ENCODE measurements around the gene RASIP1. TPM values are rescaled to one million over a fixed set of nuclear protein-coding genes. Genes with fewer than 3 reads are reported as not detected.
A peak's percentile ranks its signal among the peaks of the same experiment; 100 is the strongest.

Gene RASIP1
- total RNA-seq, 1 experiment from 2014 or later, result 0.51 TPM

DNA sequence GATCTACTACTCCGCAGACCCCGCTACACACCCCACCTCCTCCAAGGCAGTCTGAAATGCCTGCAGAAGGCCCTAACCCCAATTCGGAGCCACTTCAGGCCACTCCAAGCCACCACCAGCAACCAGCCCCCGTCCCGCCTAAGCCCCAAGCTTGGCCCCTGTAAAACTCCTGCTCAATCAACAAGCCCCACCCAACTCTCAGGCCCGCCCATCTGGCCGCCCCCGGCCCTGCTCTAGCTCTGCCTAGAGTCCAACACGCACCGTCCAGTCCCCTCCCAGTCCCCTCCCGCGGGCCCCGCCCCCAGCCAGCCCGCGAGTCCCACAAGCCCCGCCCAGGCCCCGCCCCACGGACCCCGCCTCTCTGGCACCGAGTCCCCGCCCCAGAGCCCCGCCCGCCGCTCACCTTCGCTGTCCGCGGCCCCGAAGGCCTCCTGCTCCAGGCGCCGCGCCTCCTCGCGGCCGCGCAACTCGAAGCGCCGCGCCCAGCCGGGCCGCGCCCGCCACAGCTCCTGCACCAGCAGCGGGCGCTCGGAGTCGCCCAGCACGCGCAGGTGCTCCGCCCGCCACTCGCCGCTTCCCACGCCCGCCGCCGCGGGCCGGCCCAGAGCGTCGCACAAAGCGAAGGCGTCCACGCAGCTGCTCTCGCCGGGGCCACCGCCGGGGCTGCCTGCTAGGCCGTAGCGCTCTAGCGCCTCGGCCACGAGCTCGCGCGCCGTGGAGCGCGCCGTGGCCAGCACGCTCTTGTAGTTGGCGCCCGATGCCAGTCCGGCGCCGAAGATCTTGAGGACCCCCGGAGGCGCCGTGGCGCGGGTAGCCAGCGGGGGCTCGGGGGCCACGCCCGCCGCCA, 1.6 kb downstream of the RASIP1 start:
- ChIA-PET CTCF (interaction anchor here (1.3 kb wide), 1 partner anchor 93 kb away, joined by 5 read pairs; the partner anchor contains the start of gene CA11), POLR2A (ENCODE audit: unreplicated experiment) (no interaction called here)
- Histone ChIP-seq H3K79me2 (ENCODE audit: low read length) (no peaks in the 10 kb centered on the region), H3K27me3 (ENCODE audit: low read length) (no peaks in the 10 kb centered on the region), H3F3A (ENCODE audit: low read length, unreplicated experiment) (no peaks in the 10 kb centered on the region), H4K20me1 (ENCODE audit: low read length) (no peaks in the 10 kb centered on the region), H3K9me2 (replicated peaks; ENCODE audit: low read length) (no peaks in the 10 kb centered on the region), H2AFZ (ENCODE audit: low read length) (peak overlapping the region; percentile 64), H3K4me3 (ENCODE audit: low read length) (no peak overlapping the region), H3K27ac (ENCODE audit: low read length) (no peak overlapping the region), H3K36me3 (ENCODE audit: low read depth, low read length) (no peaks in the 10 kb centered on the region), H3K4me2 (ENCODE audit: low read length) (peak overlapping the region; percentile 57), H3K9ac (ENCODE audit: low read length) (no peak overlapping the region), H3K9me3 (ENCODE audit: low read length) (no peaks in the 10 kb centered on the region), H3K4me1 (ENCODE audit: insufficient read depth, low read length) (no peaks in the 10 kb centered on the region; the same call in 1 of the 2 replicates)
- DNase-seq, result peak; percentile 87
- intact Hi-C loops (cut with micrococcal nuclease), result no loop called here
- peak; percentile 96 for ATAC-seq
- no TSS peak for BruUV-seq (replicated peaks)
- TF ChIP-seq EZH2phosphoT487 (IDR thresholded peaks at IDR 0.05; ENCODE audit: borderline replicate concordance, low read length) (no peak), CTCF (conservative IDR thresholded peaks at IDR 0.05; ENCODE audit: low read depth, low read length) (peak; percentile 27; the same call in 1 of the 2 replicates), EZH2 (IDR thresholded peaks at IDR 0.05; ENCODE audit: low read length, unreplicated experiment) (no peak)

GRCh38 chr19:48737360-48737998, 2.9 kb downstream of the RASIP1 start:
- Histone ChIP-seq H3K4me1 (ENCODE audit: insufficient read depth, low read length) (no peaks in the 10 kb centered on the region; the same call in 1 of the 2 replicates), H3K4me3 (ENCODE audit: low read length) (no peak overlapping the region), H3F3A (ENCODE audit: low read length, unreplicated experiment) (no peaks in the 10 kb centered on the region), H4K20me1 (ENCODE audit: low read length) (no peaks in the 10 kb centered on the region), H3K36me3 (ENCODE audit: low read depth, low read length) (no peaks in the 10 kb centered on the region), H2AFZ (ENCODE audit: low read length) (no peak overlapping the region), H3K27ac (ENCODE audit: low read length) (no peak overlapping the region), H3K9ac (ENCODE audit: low read length) (no peak overlapping the region), H3K27me3 (ENCODE audit: low read length) (no peaks in the 10 kb centered on the region), H3K79me2 (ENCODE audit: low read length) (no peaks in the 10 kb centered on the region), H3K9me3 (ENCODE audit: low read length) (no peaks in the 10 kb centered on the region), H3K9me2 (replicated peaks; ENCODE audit: low read length) (no peaks in the 10 kb centered on the region), H3K4me2 (ENCODE audit: low read length) (no peak overlapping the region)
- CTCF ChIA-PET, result no interaction called here
- DNase-seq (no peak), ATAC-seq (no peak)
- POLR2A ChIA-PET (ENCODE audit: unreplicated experiment), result interaction anchor here (0.5 kb wide), 1 partner anchor 58 kb away, joined by 3 read pairs; no protein-coding TSS in a partner anchor
- no TSS peak for BruUV-seq (replicated peaks)
- intact Hi-C loops (cut with micrococcal nuclease), result no loop called here
- TF ChIP-seq CTCF (conservative IDR thresholded peaks at IDR 0.05; ENCODE audit: low read depth, low read length) (no peak), EZH2 (IDR thresholded peaks at IDR 0.05; ENCODE audit: low read length, unreplicated experiment) (no peak), EZH2phosphoT487 (IDR thresholded peaks at IDR 0.05; ENCODE audit: borderline replicate concordance, low read length) (no peak)

Data from PC-3 (cell line).